HG03575 (cell line): ENCODE data around the gene PRMT7.
"Not testable (repeated sequence)": the region's sequence is repeated elsewhere in the genome, so short reads cannot be mapped to it uniquely, and the experiment has no call there.

Experiments
- ATAC-seq: cut with Tn5 transposase; IDR thresholded peaks from one replicate; pipeline ENCODE4 v1.9.1; 2021; ENCODE audit not compliant: unreplicated experiment, insufficient number of reproducible peaks, low FRiP score; ENCODE audit errors: extremely low read depth

The PRMT7 gene

DNA sequence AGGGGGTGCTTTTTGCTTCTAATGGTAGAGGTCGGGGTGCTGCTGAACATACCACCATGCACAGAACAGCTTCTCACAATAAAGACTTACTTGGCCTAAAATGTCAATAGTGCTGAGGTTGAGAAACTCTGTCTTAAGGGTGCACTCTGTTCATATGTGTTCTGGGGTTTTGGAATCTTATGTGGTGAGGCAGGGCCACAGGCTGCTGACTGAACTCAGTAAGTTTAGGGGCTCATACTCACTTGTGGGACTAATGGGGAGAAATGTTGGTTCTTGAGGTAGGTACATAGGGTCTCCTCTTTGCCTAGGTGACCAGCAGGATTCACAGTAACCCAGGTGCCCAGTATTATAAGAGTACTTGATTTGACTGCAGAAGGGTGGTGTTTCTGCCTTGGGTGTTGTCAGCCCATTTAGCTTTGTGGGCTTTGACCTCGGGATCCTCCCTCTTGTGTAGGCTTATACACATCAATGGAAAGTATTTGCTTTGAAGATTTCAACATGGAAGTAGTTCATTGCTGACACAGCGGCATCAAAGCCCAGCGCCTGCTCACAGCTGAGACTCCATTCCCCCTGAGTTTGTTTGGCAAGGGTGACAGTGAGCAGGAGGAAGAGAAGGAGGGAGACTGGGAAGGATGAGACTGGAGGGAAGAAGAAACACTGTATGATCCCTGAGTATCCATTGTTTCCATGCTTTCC is 29.3 kb upstream of the PRMT7 start:
- no peak for ATAC-seq

DNA sequence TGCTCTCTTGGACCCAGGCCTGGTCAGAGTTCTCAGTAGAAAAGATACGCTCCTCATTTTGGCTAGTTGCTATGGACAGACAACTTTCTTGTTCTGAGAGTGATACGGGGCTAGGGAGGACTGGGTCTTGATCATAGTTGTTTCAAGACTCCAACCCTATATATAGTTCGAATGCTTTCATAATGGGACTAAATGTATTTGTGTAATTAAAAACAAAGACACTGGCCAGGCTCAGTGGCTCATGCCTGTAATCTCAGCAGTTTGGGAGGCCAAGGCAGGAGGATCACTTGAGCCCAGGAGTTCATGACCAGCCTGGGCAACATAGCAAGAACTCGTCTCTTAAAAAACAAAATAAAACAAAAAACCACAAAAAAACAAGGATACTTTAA is 28.8 kb upstream of the PRMT7 start:
- ATAC-seq = no peak

- ATAC-seq = no peak
Measured at GRCh38 chr16:68283346-68283745, 27.5 kb upstream of the PRMT7 start.

GRCh38 chr16:68283801-68284598 is 26.8 kb upstream of the PRMT7 start:
- ATAC-seq = no peak

- no peak for ATAC-seq
Measured at GRCh38 chr16:68284847-68285246, 26.0 kb upstream of the PRMT7 start.

GRCh38 chr16:68285683-68286082 is 25.1 kb upstream of the PRMT7 start:
- no peak for ATAC-seq

GRCh38 chr16:68286153-68287074 is 24.4 kb upstream of the PRMT7 start:
- no peak for ATAC-seq

GRCh38 chr16:68287276-68288251 is 23.3 kb upstream of the PRMT7 start:
- ATAC-seq = no peak

GRCh38 chr16:68288252-68288650 is 22.6 kb upstream of the PRMT7 start:
- no peak for ATAC-seq

DNA sequence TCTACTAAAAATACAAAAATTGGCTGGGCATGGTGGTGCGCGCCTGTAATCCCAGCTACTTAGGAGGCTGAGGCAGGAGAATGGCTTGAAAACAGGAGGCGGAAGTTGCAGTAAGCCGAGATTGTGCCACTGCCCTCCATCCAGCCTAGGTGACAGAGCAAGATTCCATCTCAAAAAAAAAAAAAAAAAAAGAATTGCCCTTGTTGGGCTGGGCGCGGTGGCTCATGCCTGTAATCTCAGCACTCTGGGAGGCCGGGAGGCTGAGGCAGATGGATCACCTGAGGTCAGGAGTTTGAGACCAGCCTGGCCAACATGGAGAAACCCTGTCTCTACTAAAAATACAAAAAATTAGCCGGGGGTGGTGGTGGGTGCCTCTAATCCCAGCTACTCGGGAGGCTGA is 22.0 kb upstream of the PRMT7 start:
- not testable (repeated sequence) for ATAC-seq

DNA sequence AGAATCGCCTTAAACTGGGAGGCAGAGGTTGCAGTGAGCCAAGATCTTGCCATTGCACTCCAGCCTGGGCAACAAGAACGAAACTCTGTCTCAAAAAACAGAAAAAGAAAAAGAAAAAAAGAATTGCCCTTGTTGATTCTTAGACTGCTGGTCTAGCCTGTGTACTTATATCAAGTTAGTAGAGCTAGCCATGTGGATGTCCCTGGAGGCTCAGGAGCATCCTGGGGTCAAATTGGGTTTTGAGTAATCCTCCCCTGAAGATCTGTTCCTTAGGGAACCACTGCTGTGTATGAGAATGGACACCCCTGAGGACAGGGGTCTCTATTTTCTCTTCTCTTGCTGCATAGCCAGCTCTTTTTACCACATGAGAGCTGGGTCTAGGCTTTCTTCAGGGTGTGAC is 21.6 kb upstream of the PRMT7 start:
- no peak for ATAC-seq

DNA sequence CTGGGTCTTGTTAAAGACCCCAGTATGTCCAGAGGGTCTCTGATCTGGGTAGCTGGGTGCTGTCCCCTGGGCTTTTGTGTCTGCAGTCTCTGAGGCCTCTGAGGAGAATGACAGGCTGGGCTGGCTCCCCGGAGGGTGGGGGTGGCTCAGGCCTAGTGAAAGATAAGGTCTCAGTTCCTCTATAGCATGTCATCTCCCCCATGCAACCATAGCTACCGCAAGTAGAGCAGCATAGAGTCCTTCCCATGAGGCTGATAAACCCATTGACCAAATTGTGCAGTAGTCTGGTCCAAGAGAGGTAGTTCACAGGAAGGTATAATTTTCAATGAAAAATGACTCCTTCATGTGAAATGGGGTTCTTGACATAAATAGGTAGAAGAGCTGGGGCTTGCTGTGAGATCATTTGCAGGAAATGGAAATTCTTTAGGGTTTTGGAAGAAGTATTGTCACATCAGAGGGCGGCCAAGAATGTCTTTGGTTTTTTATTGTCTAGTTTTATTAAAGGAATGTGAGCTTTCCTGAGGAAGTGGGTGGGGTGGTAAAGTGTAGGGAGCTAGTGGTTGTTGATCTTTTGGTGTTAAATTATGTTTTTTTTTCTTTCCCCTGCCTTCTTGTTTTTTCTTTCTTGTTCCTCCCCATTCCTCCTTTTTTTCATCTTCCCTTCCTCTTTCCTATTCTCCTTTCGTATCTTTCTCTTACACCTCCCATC is 21.0 kb upstream of the PRMT7 start:
- no peak for ATAC-seq

DNA sequence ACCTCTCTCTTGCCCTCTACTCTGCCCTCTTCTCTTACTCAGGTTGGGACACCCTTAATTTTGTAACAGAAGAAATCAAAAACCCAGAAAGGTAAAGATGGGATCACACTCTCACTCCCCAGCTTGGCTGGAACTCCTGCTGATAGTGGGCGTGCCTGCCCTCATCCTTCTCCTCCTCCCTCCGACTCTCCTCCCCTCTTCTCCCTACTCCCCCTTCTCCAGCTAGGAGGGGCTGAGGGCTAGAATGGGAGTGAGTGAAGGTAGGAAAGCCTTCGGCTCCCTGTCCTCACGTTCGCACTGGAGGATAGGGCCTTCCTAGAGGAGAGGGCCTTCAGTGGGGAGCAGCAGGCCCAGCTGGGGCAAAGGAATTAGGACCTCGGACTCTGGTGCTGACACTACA is 20.4 kb upstream of the PRMT7 start:
- no peak for ATAC-seq

- ATAC-seq = no peak
Measured at GRCh38 chr16:68291227-68291626, 19.6 kb upstream of the PRMT7 start.

- no peak for ATAC-seq
Measured at GRCh38 chr16:68292425-68292824, 18.4 kb upstream of the PRMT7 start.

DNA sequence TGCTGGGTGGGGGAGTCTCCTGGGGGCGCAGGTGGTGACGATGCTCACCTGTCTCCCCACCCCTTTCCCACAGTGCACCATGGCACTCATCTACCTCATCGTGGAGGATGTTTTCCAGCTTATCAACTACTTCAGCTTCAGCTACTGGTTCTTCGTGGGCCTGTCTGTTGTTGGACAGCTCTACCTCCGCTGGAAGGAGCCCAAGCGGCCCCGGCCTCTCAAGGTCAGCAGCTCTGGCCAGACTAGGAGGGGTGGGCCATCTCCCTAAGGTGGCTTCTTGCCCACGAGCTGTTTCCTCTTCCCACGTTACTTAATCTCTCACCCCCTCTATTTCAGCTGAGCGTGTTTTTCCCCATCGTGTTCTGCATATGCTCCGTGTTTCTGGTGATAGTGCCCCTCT is 14.5 kb upstream of the PRMT7 start:
- ATAC-seq = no peak

DNA sequence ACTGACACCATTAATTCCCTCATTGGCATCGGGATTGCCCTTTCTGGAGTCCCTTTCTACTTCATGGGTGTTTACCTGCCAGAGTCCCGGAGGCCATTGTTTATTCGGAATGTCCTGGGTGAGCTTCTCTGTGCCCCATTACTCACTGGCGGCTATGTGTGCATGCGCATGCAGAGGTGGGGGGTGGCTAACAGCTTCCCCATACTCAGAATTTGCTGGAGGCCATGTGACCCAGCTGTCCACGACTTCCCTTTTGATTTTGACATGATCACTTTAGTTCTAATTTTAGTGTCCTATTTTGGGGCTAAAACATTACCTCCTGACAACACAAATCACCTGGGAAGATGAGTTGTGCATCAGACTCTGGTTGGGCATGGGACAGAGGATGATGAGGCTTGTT is 14.1 kb upstream of the PRMT7 start:
- ATAC-seq = no peak

GRCh38 chr16:68297908-68298307 is 12.9 kb upstream of the PRMT7 start:
- ATAC-seq = no peak
